Skin of body (tissue), 2 donors: ENCODE measurements around the gene FBH1. TPM values are rescaled to one million over a fixed set of nuclear protein-coding genes. Genes with fewer than 3 reads are reported as not detected.
"Not testable (repeated sequence)": the region's sequence is repeated elsewhere in the genome, so short reads cannot be mapped to it uniquely, and the experiment has no call there.

Experiments used
- DNase-seq: peaks from one replicate; lab custom pipeline; 2025; lab: John Stamatoyannopoulos, UW
- total RNA-seq: library from RNA; depleted of rRNA; stranded (reverse); fragments of >200 nt; gene quantifications from one replicate; pipeline ENCODE4 v1.2.3, GENCODE V29; 2014

Gene FBH1
- total RNA-seq, 1 donor from 2014 or later = 56.4 TPM

- DNase-seq = no peak
These were observed 51.5 kb downstream of the FBH1 start for GRCh38 chr10:5941579-5941978.

DNA sequence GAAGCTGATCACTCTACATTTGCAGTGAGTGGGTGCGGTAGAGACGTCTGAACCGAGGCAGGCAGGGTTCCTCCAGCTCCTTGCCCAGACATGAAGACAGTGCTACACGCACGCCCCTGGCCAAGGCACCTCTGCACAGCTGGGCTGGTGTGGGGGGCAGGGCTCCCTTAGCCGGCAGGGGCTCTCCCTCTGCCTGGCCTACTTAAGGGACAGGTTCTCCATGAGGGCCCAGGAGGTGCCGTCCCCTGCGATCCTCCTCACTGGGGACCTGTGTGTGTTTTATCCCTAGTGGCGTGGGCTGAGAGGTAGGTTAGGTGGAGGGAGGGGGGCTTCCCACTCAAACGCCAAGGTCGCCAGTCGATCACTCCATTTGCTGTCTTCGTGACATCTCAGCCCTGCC, 52.0 kb downstream of the FBH1 start:
- DNase-seq = no peak

DNA sequence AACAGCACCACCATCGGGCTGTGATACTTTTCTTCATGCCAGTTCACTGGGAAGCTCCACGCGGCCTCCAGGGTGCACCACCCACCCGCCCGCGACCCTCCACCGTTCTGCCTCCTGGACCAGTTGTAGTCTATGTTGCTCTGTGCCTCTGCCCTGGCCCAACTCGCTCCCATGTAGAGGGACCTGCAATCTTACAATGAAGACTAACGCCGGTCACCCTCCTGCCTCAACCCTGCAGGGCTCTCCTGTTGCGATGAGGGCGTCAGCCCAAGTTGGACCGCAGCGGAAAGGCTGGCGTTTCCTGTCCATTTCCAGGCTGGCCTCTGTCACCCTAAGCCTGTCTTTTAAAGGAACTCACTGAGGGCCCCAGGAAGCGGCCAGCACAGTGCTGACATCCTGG, 52.4 kb downstream of the FBH1 start:
- DNase-seq = no peak

- peak; percentile 17 for DNase-seq
These were observed 53.5 kb downstream of the FBH1 start for GRCh38 chr10:5943536-5943935.

DNA sequence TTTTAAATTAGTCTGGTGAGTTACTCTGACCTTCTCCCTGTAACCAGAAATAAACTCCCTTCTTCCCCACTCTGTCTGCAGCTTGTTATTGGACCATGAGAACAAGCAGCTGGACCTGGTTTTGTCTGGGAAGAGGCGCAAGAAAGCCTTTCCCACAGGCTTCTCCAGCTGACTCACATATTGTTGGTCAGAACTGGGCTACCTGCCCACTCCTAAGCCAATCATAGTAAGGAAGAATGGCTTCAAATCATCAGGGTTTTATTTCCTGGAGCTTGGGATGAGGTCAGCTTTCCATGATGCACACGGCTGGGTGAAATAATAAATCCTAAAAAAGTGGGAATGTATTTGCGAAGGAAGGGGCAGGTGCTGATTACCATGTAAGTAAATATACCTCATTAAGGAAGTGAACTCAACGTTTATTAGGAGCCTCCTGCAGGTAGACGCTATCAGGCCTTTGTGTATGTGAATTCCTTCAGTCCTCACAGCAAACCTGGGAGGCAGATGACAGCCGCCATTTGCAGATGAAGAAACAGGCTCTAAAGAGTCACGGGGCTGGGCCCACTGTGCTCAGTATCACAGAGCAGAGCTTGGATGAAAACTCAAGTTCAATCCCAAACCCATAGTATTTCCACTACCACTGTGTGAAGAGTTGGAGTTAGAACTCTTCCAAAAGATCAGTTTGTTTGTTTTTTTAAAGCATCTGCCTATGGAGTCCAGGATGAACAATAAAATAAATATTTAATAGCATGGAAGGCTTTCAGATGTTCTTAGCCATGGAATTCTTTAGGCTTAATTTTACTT, 54.5 kb downstream of the FBH1 start:
- peak; percentile 89 for DNase-seq

DNA sequence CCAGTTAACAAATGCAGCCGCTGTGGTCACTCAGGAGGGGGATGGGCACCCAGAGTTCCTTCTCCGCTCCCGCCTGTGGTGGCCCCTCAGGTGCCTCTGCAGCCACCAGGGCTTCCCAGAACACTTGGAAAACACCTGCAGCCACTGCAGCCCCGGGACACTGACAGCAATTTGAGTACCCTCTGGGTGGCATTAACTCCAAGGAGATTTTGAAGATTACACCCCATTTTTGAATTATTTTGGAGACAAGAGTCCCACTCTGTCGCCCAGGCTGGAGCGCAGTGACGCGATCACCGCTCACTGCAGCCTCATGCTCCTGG, 55.1 kb downstream of the FBH1 start:
- DNase-seq = no peak

DNA sequence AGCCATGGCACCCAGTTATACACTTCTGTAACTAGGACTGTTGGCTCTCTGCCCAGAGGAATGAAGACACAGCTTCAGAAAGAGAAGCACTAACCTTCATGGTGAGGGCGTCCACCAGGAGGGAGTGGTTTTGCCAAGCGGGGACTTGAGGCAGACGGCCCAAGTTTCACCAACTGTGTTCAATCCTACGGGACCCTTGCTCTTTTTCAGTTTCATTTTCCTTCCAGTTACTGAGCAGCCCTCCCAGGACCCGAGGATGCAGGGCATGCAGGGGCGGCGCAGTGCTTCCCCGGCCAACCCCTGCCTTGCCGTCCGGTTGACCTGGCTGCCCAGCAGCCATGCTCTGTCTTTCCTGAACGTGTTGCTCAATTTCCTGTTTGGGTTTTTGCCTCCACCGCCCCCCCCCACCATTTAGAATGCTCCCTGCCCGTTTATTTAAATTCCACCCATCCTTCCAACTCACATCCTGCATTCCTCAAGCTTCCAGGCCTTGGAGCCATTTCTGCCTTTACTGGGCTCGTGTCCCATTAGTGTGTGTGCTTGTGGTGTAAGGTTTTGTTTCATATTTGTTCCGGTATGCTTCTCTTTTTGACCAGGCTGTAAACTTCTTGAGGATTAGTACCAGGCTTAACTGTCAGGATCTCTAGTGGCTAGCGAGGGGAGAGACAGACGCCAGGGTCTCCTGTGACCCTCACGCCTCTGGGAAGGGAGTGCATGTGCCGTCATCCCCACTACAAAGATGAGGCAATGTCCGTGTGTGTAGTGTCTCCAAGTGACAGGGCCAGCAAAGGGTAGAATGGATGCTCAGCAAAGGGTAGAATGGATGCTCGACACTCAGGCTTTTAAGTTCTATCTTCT, 55.7 kb downstream of the FBH1 start:
- DNase-seq = peak; percentile 78

GRCh38 chr10:5946419-5946775, 56.4 kb downstream of the FBH1 start:
- DNase-seq = not testable (repeated sequence)

- no peak for DNase-seq
These were observed 56.7 kb downstream of the FBH1 start for GRCh38 chr10:5946786-5947185.

GRCh38 chr10:5947471-5948207, 57.6 kb downstream of the FBH1 start:
- DNase-seq = no peak

GRCh38 chr10:5948208-5948585, 58.2 kb downstream of the FBH1 start:
- DNase-seq = no peak

- DNase-seq = peak; percentile 26
These were observed 59.1 kb downstream of the FBH1 start for GRCh38 chr10:5949009-5949759.

DNA sequence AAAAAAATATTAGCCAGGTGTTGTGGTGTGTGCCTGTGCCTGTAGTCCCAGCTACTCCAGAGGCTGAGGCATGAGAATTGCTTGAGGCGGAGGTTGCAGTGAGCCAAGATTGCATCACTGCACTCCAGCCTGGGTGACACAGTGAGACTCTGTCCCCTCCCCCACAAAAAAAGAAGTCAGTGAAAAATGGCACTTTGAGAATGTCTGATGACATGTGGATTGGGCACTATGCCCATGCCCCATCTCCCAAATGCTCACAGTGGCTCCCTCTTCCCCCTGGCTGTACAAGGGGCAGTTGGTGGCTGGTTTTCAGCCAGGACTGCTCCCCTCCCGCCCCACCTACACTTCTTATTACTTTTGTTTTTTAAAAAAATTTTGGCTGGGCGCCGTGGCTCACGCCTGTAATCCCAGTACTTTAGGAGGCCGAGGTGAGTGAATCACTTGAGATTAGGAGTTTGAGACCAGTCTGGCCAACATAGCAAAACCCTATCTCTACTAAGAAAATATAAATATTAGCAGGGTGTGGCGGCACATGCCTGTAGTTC, 61.2 kb downstream of the FBH1 start:
- no peak for DNase-seq

DNA sequence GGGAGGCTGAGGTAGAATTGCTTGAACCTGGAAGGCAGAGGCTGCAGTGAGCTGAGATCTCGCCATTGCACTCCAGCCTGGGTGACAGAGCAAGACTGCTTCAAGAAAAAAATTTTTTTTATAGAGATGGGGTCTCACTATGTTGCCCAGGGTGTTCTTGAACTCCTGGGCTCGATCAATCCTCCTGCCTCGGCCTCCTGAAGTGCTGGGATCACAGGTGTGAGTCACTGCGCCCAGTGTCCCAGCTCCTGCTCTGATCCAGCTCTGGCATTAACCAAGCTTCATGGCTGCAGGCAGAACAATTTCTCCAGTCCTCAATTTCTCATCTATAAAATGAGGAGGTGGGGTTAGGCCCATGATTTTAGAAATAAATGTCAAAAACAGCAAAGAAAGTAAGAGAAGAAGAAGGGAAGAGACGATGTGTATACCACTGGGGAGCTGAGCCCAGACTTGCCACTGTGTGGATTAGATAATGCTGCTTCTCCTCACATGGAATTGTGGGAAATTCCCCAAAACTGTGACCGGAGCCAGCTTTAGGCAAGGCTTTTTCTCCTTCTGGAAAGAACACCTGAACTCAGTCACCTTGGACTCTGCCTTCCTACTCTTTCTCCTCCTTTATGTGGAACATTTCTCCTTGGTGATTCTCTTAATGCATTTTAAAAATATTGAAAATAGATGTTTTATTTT, 61.8 kb downstream of the FBH1 start:
- no peak for DNase-seq

DNA sequence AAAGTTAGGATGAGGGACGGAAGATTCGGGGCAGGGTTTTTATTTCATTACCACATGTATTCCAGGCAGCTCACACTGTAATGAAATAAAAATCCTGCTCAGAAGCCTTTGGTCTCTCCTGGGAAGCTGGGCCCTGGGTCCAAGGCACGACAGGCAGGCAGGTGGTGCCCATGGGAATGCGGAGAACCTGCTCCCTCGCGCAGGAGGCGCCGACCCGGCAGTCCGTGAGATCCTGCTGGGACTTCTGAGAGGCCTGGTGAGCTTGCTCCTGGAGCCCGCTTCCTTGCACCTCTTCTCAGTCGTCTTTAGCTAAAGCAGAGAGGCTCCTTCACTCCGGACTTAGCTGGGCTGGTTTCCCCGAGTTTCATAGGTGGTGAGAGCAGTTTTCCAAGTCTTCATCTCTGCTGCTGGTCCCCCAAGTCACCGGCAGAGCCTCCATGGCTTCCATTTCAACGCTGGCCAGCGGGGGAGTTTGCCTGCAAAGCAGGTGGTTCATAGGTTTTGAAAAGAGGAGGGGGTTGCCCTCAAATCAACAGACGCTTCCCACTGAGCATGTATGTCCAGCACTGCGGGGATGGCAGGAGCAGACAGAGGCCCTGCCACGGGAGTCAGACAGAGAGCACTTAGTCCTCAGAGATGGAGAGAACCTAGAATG, 62.8 kb downstream of the FBH1 start:
- DNase-seq = no peak

GRCh38 chr10:5953676-5954075, 63.6 kb downstream of the FBH1 start:
- DNase-seq = no peak

DNA sequence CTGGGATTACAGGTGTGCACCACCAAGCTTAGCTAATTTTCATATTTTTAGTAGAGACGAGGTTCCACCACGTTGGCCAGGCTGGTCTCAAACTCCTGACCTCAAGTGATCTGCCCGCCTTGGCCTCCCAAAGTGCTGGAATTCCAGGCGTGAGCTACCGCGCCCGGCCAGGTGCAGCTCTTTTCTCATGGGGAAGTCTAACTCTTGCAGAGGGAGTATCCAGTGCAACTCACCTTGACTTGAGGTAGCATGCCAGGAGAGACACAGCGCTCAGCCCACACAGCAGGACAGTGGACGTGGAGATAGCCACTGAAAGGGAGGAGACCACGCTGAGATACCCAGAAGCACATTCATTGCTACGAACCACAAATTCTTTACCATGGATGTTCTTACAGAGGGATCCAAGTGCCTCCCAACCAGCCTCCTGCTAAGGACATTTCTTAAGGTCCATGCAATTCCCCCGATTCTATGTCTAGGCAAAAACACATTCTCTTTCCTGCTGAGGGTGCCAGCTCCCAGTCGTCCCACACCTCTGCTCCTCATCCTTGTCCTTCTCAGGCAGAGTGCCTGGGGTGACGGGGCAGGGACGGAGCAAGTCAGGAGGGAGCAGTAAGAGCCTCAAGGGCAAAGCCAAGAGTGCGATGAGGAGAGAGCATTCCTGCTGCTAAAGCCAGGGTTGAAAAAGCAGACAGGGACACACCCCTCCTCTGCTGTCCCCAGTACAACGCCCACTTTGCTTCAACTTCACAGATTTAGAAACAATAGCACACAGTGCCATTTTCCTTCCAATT, 66.3 kb downstream of the FBH1 start:
- no peak for DNase-seq

DNA sequence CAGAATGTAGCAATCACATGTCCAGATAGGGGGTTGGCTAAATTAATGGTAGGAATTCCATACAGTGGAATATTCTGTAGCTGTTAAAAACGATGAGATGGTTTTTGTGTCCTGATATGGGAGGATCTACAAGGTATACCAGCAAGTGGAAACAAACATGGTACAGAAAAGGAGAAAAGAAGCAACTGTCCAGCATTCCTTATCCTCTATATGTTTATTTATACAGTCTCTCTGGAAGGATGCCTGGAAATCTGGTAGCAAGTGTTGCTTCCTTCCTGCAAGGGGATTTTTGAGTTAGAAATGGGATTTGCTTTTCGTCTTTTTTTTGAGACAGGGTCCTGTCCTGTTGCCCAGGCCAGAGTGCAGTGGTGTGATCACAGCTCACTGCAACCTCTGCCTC, 68.0 kb downstream of the FBH1 start:
- no peak for DNase-seq

- no peak for DNase-seq
These were observed 68.6 kb downstream of the FBH1 start for GRCh38 chr10:5958675-5959074.
